HG03442 (cell line): ENCODE results near the gene KRTAP29-1.
"Not testable (repeated sequence)": the region's sequence is repeated elsewhere in the genome, so short reads cannot be mapped to it uniquely, and the experiment has no call there.

Source experiments
- ATAC-seq: cut with Tn5 transposase; IDR thresholded peaks from one replicate; pipeline ENCODE4 v1.9.1; 2021; ENCODE audit warnings: mild to moderate bottlenecking, moderate library complexity; ENCODE audit not compliant: unreplicated experiment

Gene KRTAP29-1

GRCh38 chr17:41301916-41302901, at the start of gene KRTAP29-1:
KRTAP29-1 (minus strand) TSS chr17:41302851; CDS start chr17:41302851, 0 bp downstream.
- no peak for ATAC-seq

DNA sequence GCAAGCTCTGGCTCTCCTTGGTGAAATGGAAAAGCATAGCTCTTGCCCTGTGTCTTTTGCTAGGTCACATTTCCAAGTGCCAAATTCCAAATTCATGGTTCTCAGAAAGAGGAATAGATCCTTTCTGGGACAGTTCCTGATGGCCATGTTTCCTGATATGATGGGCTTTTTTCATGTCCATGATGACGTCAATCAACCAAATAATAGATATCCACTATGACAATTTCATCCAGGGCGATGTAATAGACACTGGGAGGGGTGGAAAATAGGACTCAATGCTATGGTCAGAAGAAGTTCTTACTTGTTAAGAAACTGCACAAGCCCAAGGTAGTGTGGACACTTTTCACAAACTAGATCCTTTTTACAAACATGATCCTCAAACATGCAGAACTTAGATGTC, 48.5 kb upstream of the KRTAP29-1 start:
- no peak for ATAC-seq

DNA sequence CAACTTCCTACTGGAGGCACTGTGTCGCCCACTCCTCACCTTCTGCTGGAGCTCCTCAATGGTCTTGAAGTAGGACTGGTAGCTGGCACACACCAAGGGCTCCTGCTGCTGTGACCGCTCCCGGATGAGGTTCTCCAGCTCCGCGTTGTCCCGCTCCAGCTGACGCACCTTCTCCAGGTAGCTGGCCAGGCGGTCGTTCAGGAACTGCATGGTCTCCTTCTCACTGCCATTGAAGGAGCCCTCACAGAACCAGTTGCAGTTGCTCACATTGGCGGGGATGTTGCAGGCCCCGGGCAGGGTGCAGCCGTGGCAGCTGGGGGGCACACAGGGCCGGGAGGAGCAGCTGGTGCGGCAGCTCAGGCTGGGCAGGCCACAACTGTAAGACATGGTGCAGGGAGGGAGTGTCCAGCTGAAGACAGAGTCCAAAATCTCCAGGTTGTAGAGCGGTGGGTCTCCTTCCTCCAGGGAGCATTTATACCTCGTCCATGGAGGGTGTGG, 47.8 kb upstream of the KRTAP29-1 start, which contains the start of gene KRT33A:
Gene KRT33A, minus strand, starts transcription at position 448 of the 498 bp plus-strand sequence. Its CDS starts 61 bp downstream, at position 387.
- not testable (repeated sequence) for ATAC-seq

DNA sequence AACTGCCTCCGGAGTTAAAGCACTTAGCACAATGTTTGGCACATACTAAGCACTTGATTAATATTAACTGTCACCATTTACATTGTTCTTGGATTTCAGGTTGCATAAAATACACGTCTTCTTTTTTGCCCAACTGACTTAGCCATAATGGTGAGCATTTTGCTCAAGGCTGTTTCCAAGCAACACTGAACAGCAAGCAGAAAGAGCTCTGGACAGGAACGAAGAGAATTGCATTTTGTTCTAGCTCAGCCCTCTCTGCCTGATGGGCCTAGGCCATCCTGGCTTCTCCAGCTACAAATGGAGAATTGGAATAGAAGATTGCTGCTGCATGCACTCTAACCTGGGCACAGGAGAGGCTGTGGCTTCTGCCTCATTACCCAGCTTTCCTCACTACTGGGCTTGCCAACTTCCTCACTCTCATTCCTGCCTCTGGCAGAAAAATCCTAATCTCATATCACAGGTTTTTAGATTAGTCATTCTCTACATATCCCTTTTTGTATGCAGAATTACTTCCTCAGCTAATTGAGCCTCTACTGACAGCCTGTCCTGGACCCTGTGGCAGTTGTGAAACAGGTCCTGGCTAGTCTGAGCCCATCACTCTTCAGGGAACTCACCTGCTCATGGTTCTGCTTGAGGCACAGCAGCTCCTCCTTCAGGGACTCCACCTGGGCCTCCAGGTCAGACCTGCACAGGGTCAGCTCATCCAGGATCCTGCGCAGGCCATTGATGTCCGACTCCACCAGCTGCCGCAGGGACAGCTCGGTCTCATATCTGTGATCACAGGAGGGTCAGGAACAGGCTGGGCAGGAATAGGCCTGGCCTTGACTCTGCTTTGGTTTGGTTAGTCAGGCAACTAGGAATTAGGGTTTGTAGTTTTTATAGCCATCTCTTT, 45.5 kb upstream of the KRTAP29-1 start:
- ATAC-seq = no peak

DNA sequence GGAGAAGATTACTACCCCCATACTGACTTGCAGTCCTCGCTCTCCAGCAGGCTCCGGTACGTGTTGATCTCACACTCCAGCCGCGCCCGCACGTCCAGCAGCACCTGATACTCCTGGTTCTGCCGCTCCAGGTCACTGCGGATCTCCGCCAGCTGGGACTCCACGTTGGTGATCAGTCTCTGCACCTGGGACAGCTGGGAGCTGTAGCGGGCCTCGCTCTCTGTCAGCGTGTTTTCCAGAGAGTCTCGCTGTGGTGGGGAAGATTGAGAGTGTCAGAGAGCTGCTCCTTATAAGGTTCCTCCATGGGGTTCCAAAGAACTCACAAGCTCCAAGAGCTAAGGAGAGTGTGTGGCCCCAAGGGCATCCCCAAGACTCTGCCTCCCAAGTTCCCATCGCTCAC, 43.8 kb upstream of the KRTAP29-1 start:
- ATAC-seq = not testable (repeated sequence)

- ATAC-seq = no peak
Measured at GRCh38 chr17:41345992-41346391, 43.3 kb upstream of the KRTAP29-1 start.

DNA sequence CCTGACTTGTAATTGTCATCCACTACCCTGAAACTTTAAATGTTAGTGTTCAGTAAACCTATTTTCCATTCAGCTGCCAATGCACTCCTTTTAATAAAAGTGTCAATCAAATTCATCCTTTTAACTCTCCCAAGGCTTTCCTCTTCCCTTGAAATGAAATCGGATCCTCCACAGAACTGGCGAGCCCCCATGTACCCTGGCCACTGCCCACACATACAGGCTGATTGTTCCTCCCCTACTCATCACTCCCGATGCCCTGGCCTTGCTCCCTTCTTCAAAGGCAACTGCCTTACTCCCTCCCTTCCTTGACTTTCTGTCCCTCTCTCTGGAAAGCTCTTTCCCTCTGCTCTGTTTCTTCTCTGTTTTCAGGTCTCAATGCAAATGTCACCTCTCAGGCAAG, 40.4 kb upstream of the KRTAP29-1 start:
- no peak for ATAC-seq

GRCh38 chr17:41340934-41341861, 38.5 kb upstream of the KRTAP29-1 start:
- ATAC-seq = no peak

DNA sequence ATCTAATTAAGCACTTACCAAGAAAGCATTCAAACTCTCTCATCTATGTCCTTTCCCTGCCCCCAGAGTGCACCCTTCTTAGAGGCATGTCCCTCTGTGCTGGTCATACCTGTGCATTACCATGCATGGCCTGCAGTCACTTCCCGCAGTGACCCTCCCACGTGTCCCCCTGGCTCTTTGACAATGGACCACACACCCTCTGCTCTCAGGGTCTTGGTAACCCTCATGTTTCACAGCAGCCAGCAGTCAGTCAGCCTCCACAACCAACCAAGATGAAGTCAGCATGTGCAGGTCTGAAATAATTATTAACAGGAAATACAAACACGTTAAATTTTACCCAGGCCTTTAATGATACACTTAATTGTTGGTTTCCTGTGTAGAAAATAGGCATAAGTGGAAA, 37.8 kb upstream of the KRTAP29-1 start:
- ATAC-seq = no peak

DNA sequence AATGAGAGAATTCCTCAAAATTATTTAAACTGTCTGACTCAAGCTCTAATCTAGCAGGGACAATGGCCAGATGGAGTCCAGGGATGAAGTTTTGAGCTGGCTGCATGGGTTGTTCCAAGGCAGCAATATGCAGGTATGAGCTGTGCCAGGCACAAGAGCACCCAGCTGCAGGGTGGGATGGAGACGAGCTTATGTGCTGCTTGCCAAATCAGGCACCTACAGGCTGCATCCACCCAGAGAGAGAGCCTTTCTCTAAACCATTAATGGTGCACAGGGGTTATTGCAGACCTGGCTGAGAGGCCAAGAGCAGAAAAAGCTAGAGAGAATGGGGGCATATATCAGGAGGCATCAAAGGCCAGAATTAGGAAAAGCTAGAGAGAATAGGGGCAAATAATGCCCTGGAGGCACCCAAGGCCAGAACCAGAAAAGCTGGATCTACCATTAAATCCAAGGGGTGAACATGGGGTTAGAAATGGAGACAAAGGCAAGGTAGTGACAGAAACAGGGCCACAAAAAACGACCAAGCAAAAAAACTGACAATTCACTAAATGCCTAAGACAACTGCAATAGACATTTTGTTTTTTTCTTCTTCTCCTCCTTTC, 37.0 kb upstream of the KRTAP29-1 start:
- ATAC-seq = no peak

DNA sequence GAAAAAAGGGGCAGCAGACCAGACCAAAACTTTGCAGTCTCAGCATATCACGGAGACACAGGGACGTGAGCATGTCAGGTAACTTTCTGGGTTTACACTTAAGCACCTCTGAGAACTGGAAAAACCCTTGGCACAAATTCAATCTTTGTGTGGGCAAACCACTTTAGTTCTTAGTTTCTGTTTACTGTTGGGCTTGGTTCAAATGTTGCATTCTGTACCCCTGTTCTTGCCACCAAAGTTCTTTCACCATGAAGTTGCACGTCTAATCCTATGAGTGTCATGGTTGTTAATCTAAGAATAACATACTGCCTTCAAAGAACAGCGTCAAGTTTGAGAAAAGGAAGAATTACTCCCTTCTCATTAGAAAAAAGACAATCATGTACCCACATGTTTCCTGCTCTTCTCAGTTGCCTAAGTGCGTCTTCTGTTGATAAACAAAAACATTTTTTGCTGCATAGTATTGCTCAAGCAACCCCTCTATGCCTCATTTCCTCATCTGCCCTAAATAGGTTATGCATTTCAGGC, 36.4 kb upstream of the KRTAP29-1 start:
- no peak for ATAC-seq

GRCh38 chr17:41335747-41336146, 33.1 kb upstream of the KRTAP29-1 start:
- no peak for ATAC-seq

GRCh38 chr17:41334385-41335305, 32.0 kb upstream of the KRTAP29-1 start:
- ATAC-seq = no peak

- no peak for ATAC-seq
Measured at GRCh38 chr17:41333836-41334235, 31.2 kb upstream of the KRTAP29-1 start.

- no peak for ATAC-seq
Measured at GRCh38 chr17:41333098-41333497, 30.4 kb upstream of the KRTAP29-1 start.

DNA sequence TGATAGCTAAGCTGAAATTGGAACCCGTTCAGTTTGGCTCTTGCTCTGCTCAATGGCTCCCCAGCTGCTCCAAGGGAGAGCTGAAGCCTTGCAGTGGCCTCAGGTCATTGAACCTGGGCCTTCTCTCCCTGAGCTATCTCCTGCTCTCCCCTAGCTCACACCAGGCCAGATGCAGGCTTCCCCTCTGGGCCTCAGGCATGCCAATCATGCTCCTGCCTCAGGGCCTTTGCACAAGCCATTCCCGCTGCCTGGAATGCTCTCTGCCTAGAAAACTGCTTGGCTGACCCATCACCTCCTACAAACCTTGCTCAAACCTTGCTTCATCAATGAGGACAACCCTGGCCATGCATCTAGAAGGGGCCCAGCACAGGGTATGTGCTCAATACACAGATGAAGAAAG, 29.6 kb upstream of the KRTAP29-1 start:
- no peak for ATAC-seq

- no peak for ATAC-seq
Measured at GRCh38 chr17:41331606-41332005, 29.0 kb upstream of the KRTAP29-1 start.

GRCh38 chr17:41329279-41329948, 26.8 kb upstream of the KRTAP29-1 start:
- no peak for ATAC-seq
